ENCODE data around the gene RBM4B. TPM values are rescaled to one million over a fixed set of nuclear protein-coding genes. Genes with fewer than 3 reads are reported as not detected.

The RBM4B gene
- polyA plus RNA-seq, 3 donors: 60.9 to 80.4 (median 76.6) TPM

DNA sequence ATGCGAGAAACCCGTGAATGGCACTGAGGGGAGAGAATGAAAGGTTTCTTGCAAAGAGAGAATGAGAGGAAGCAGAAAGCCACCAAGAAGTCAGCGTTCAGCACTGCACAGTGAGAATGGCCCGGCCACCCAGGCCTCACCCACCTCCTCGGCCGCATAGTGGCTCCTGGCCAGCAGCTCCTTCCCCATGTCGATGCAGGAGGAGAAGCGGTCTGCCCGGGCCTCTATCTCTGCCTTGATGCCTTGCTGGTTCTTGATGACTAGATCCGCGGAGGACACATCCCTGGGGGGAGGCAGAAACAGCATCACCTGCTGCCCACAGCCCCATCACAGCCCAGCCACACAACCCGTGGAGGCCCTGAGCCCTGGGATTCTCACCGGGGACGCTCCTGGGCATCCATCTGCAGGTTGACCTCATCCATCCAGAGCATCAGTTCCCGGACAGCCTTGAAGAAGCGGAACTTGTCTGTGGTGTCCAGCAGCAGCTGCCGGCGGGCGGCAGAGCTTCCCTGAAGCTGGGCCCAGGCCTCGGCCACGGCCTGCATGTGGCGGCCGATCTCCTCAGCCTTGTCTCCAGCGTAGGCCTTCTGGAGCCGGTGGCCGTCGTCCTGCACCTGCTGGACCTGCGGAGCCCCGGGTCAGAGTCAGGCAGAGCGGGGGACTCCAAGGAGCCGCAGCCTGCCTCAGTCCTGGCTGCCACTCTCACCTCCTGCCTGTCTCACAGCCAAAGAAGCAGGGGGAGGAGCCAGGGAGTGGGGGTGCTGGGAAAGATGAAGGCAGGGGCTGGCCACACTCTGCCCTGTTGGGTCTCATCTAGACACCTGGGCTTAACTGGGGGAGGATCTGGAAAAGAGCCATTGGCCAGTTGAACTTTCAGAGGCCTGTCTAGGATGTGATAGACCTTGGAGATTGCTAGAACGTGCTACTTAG lies 12.2 kb upstream of the RBM4B start:
- DNase-seq: no peak

DNA sequence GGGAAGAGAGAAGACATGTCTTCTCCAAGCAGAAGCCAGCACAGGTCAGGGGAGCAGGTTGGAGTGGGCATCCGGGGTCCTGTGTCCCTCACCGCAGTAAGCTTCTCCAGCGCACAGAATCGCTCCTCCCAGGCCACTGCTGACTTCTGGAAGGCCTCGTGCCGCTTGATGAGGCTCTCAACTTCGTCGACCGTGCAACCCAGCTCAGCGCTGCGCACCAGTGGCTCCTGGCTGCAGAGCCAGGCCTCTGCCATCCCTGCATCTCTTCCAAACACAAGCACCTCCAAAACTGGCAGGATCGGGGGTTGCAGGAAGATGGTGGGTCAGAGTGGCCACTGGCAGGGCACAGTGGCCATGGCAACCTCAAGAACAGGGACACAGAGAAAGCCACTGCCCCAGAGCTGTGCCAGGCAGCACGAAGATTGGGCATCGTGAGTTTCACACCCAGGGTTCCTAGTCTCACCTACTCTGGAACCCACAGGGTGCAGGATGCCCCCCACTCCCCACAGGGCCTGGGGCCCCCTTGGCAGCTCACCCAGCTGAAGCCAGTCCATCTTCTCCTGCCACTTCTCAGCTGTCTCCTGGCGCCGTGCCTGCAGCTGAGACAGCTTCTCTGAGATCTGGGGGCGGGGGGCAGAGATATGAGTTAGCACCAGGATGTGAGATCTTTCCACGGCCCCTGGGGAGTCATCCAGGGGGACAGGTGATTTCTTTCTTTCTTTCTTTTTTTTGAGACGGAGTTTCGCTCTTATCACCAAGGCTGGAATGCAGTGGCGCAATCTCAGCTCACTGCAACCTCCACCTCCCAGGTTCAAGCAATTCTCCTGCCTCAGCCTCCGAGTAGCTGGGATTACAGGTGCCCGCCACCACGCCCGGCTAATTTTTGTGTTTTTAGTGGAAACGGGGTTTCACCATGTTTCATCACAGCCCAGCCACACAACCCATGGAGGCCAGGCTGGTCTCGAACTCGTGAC lies 11.2 kb upstream of the RBM4B start:
- DNase-seq: no peak

DNA sequence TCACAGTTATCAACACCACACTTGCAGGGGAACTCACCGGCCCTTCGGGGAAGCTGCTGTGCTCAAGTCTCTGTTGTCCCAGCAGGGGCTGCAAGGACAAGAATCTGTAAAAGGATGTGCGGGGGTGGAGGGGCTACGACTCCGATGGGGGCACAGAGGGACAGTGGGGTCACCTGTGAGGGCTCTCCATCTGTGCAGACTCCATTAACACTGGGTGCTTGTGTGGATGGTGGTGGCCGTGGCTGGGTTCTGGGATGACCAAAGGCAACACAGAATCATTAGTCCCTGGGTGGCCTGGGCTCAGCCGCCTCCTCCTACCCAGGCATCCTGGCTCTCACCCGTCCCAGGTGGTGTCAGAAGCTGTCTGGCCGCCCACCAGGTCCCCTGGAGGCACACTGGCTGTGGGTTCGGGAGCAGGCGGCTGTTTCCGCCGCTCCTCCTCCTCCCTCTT lies 10.2 kb upstream of the RBM4B start:
- no peak for DNase-seq

DNA sequence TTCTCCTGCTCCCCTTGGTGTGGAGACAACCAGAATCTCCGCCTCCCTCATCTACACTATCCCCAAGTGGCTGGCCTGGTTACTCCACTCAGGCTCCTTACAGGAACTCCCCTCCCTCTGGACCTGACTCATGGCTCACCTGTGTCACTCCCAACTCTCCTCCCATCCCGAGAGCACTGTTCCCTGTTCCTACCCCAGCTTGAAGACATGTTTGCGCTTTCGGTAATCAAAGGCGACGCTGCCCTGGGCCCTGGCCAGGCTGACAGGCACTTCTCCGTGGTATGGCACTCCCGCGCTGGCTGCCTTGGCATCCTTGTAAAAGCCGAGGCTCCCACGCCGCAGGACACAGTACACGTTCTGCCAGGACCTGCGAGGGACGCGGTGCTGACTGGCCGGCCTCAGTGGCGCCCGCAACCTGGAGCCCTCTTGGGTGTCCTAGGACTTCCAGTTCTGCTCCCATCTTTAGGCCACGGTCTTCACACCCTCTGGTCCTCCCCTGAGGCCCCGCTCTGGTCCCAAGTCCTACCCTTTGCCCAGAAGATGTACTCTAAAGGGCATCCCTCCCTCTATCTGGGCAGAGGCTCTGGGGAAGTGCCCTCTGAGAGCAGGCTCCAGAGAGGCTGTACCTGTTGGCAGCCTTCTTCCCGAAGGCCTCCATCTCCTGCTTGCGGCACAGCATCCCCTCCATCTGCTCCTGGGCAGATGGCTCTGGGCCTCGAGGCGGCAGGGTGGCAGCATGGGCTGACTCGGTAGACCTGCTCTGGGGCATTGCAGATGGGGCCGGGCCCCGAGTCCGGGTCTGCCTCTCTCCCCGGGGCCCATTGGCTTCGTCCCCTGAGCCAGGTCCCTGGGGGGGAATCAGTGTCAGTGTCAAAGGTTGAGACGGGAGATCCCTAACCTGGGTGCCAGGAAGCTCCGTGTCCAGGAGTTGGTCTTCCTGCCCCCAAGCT lies 9.4 kb upstream of the RBM4B start:
- DNase-seq: no peak

DNA sequence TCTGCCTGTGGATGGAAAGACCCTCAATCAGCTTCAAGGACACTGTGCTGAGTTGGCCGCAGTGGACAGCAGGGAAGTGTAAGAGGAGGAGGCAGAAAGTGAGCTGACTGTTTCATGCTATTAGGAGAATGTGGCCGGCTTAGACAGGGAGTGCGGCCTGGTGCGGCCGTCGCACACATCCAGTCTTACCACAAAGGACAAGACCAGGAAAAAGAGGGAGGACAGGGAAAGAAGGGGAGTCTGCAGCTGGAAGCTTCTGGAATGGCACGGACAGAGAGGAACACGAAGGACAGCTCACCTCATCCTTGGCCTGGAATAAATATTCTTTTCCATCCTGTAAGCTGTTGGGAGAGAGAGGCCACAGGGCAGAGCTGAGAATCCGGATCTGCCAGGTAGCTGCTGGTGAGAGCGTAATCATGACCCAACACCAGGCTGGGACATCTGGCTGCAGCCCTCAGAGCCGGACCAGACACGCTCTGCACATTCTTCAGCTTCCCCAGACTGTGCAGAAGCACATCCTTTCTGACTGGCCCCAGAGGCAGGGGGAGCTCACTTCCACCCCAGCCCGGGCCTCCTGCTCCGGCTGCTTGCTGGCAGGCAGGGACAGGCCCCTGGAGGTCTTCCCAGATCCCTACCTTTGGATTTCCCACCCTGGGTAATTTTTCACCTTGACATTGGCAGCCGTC lies 8.6 kb upstream of the RBM4B start:
- DNase-seq: no peak

DNA sequence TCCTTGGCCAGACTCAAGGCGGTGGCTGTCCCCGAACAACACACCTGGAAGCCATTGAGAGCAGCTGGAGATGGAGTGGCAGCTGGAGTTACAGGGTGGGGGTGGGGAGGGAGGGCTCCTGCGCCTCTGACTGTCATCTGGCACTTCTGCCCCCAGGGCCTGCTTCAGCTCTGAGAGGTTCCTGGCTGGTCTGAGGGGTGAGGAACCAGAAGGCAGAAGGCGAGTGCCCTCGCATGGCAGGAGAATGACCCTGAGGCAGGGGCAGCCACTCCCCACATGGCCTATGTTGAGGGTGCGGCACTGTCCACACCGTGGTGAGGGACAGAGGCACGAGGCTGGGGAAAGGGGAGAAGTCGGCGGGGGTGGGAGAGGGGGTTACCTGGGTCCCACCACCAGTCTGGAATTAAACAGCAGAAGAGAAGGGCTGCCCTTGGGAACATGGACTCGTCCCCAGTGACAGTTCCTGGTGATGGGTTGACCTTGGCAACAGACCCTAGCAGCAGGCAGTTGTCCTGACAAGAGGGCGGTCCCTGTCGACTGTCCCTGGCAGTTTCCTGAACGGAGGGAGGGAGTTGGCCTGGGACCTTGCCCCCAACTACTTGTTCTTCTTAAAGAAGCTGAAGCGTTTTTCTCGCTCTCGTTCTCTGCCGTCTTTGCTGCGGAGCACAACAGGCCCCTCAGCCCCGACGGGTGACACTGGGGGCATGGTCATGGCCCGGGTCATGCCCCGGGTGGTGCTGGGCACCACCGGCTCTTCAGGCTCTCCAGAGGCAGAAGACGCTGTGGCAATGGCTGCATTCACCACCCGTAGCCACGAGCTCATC lies 7.8 kb upstream of the RBM4B start:
- no peak for DNase-seq

DNA sequence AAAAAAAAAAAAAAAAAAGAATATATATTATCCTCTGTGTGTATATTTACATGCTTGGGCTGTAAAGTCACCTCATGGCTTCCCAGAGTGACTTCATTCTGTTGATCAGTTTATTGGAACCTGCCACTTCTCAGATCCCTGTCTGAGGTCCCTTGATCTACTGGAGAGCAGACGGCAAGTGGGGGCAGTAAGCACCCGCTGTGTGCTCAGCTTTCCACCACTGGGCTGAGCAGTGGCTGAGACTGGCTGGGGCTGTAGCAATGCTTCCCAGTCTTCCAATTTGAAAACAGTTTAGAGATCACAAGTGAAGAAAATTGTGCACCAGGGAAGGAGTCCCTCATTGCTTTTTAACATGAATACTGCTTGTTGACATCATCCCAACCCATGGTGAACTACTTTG lies 6.9 kb upstream of the RBM4B start:
- DNase-seq: no peak

DNA sequence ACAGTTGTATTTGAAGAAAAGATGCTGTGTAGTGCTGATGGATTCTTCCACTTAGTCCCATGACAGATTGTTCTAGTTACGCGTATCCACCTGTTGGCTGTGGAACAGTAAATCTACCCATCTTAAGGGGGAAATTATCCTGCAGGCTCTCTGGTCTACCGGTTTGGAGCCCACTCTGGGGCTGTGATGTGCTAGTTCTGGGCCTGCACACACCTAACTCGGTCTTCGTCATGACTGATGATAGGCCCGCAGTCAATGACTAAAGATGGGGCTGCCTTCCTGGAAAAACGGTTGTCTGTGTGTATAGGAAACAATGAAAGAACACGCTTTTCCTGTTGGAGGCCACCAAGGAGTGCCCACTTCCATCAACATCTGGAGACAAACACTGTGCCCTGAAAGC lies 6.2 kb upstream of the RBM4B start:
- no peak for DNase-seq

DNA sequence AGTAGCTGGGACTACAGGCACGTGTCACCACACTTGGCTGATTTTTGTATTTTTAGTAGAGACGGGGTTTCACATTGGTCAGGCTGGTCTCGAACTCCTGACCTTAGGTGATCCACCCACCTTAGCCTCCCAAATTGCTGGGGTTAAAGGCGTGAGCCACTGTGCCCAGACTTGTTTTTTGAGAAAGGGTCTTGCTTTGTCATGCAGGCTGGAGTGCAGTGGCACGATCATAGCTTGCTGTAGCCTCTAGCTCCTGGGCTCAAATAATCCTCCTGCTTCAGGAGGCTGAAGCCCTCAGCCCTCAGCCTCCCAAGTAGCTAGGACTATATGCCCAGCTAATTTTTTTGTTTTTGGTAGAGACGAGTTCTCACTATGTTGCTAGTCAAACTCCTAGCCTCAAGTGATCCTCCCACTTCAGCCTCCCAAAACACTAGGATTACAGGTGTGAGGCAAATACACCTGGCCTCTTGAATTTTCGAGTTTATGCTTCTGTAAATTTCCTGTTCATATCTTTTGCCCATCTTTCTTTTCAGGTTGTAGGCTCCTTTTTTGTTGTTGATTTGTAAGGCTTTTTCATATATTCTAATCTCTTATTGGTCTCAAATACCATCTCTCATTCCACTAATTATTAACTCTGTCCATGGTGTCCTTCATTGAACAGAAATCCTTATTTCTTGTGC lies 3.4 kb upstream of the RBM4B start:
- no peak for DNase-seq

DNA sequence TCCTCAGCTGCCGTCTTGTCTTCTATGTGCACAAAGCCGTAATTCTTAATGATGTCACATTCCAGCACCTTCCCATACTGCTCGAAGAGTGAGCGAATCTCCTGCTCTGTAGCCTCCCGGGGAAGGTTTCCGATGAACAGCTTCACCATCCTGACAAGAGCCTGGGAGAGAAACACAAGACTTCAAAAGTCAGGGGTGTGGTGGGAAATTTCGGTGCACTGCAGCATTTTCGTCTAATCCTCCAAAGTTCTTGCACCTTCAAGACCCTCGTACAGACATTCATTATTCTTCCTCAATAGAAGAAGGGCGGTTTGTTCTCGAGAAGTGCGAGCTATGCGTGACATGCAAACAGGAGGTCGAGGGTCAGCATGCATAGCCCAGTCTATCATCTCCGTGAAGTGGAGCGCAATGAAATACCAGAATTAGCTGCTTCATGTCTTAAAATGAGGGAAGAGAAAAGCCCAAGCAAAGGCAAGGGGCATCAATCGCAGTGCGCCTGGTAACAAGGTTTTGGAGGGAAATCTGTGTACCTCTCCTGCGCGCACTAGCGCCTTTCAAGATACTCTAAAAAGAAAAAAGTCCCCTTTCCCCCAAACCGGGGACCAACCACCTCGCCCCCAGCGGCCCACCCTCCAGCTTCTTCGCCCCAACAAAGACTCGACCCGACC lies 622 bp downstream of the RBM4B start:
- peak; percentile 15 for DNase-seq

DNA sequence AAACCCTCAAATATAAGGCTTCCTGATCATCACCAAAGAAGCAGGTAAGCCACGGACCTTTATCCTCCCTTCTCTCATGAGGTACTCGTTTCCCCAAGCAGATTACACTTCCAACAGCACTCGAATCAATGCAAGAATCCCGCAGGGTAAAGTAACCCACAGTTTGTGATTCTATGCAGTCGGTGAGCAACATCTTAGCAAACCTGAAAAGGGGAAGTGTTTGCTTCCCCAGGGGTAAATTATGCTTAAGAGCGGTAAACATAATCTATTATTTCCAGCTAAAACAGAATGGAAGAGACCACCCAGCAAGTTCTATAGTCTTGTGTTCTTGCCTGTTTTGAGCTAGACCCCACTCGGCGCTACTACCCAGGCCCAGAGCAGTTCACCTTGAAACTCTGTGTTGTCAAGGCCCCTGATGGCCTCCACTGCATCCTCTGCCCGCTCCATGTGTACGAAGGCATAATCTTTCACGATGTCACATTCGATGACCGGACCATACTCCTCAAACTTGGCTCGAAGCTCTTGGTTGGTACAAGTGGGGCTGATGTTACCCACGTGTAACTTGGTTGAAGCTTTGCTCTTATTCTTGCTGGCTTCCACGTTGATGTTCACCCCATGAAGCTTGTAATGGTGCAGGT lies 1.3 kb downstream of the RBM4B start:
- no peak for DNase-seq

DNA sequence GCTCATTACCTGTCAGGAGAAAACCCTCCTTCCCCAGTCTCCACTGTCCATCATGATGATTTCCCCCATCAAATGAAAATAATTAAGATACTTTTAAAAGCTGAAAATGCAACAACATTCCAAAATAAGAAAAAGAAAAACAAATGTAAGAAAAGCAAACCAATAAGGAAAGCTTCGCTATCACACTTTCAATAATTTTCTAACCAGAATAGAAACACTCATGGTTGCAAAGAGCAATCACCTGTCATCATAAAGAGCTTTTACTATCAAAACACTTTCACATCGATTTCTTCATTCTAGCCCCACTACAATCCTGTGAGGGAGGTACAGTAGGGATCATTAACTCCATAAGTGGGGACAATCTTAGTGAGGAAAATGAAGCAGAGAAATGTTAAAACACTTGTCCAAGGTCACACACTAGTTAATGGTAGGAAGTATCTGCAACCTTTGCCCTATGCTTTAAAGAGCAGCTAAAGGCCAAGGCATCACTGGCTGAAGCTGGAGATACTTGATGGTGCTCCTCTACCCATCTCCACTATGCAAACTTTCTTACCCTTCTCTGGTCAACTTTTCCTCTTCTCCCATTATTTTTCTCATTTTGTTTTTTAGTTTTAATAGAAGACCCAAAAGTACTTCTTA lies 2.6 kb downstream of the RBM4B start:
- no peak for DNase-seq

DNA sequence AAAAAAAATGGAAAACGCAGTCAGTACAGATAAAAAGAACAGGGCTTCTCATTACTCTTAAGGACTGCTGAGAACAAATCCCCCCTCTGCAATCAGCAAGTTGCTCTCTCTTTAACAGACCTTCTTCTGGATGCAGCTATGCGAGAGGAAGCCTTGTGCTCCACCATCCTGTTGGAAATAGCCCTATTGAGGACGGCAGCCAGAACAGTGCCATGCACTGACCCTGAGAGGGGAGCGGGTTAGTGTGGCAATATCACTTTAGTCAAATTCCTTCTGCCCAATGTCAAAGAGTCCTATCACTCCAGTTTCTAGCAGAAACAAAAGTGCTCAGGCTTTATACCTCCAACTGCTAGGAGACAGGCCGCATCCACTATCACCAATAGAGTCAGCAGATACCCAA lies 6.9 kb downstream of the RBM4B start:
- no peak for DNase-seq

DNA sequence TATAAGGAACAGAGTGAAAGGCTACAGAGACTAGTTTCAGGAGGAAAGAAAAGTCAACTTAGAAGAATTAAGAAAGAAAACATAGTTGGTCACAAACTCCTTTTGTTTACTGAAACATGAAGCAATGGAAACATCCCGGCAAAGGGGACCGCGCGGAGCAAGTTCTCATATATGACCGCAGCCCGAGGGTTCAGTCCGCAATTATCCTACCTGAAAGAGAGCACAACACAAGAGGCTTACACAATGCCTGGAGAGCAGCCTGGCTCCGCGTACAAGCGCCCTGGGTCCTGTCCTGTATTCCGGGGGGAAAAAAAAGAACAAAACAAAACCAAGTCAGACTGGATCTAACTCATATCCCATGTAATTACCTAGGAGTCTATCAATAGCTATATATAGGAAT lies 12.3 kb downstream of the RBM4B start:
- no peak for DNase-seq

DNA sequence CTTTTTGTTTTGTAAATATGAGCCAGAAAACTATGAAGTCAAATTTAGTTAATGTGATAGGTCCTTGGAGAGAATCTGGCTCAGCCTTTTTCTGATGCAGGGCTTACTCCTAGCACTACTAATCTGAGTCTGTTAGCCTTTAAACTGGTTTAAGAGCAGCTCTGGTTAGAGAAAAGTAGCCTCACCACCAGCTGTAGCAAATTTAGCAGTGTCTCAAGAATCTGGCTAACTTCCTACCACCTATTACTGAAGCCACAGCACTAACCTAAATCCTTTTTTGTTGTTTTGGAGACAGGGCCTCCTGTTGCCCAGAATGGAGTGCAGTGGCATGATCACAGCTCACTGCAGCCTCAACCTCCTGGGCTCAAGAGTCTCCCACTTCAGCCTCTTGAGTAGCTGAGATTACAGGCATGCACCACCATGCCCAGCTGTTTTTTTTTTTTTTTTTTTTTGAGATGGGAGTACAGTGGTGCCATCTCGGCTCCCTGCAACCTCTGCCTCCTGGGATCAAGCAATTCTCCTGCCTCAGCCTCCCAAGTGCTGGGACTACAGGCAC lies 13.9 kb downstream of the RBM4B start:
- DNase-seq: no peak

DNA sequence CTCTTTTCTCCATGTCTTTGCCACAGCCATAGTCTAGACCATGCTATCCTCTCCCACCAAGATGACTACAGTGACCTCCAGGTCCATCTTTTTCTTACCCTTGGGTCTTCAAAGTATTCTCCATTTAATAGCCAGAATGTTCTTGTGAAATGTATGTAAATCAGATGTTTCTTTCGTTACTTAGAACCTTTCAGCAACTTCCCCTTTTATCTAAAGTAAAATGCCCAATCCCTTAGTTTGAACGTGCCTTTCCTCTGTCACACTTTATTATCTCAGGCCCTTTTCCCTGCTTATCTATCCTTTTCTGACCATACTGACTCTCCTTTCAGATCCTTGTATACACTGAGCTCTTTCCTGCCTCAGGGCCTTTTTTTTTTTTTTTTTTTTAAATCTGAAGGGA lies 17.9 kb downstream of the RBM4B start:
- no peak for DNase-seq

DNA sequence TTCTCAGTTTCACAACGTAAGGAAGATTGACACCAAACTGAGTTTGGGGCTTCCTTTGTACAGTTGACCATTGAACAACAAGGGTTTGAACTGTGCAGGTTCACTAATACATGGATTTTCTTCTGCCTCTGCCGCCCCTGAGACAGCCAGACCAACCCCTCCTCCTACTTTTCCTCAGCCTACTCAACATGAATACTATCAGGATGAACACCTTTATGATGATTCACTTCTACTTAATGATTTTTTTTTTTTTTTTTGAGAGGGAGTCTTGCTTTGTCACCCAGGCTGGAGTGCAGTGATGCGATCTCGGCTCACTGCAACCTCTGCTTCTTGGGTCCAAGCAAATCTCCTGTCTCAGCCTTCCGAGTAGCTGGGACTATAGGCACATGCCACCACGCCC lies 24.6 kb downstream of the RBM4B start:
- DNase-seq: no peak

Measured in renal pelvis (tissue), 4 donors.